GM10847 (cell line): ENCODE measurements around the gene RSPH3.

Experiments used
- POLR2A ChIP-seq: IDR thresholded peaks from 2 replicates; pipeline ENCODE4 v1.6.1; 2011; ENCODE audit not compliant: insufficient read length; ENCODE audit errors: extremely low read depth

The RSPH3 gene

DNA sequence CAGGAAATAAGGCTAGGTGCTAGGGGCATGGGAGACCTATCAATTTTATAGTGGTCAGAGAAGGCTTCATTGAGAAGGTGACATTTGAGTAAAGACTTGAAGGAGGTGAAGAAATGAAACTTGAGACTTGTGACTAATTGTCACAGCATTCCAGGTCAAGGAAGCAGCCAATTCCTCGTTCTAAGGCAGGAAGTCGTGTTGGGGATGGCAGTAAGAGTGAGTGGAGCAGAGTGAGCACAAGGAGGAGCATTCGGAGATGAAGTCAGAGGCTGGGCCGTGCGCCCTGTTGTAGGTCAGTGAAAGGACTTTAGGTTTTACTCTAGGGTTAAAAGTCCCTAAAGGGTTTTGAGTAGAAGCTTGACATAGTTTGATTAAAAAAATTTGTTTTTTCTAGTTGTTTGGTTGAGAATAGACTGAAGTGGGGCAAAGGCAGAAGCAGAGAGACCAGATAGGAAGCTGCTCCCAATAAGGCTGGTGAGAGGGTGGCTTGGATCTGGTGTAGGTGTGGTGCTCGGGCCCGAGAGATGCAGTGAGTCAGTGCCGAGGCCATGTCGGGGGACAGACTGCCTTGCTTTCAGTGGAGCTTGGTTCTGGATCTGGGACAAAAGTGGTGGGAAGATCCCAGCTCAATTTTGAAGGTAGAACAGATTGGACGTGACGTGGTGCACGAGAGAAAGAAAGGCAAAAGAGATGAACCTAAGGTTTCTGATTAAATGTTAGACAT lies 2.6 kb upstream of the RSPH3 start:
- TF ChIP-seq POLR2A: no peak

DNA sequence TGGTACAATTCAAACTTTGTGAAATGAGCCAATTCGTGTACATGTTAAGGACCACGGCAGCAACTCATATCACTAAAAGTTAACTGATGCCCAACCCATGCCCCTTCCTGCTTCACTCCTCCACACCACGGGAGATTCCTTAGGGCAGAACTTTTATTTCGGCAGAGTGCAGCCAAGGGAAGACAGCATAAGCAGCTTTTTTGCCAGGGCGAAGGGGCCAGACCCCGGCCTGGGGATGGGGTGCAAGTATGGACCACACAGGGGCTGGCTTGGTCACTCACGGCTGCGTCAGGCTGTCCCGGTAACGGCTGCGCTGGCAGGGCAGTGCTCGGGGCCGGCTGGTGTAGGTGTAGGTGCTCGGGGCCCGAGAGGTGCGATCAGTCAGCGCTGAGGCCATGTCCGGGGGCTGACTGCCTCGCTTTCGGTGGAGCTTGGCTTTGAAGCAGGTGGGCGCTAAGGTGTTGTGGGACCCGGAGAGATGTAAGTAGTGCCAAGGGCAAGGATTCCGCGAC lies 792 bp downstream of the RSPH3 start:
- TF ChIP-seq POLR2A: no peak

DNA sequence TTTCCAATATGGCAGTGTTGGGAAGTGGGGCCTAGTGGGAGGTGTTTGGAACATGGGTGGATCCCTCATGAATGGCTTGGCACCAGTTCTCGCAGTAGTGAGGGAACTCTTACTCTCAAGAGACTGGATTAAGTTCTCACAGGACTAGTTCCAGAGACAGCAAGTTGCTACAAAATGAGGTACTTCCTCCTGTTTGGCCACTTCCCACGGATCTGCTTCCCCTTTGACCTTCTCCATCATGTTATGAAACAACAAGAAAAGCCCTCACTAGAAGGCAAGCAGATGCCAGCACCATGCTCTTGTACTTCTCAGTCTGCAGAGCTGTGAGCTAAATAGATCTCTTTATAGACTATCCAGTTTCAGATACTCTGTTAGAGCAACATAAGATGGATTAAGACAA lies 3.1 kb downstream of the RSPH3 start:
- TF ChIP-seq POLR2A: no peak

DNA sequence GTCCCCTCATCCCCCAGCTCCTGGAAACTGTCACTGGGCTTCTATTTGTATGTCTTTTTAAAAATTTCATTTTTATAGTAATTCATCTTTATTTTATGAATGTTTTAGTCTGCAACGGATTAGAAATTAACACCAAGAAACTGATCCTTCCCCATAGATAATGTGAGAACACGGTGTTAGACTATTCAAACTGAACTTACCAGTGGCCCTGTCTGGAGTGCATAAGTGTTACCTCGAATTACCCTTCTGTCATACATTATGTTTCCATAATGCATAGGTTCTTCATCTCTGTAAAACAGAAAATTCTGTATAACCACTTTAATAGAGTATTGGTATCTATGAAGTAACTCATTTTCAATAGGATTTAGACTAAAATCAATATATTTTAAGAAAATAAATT lies 6.4 kb downstream of the RSPH3 start:
- TF ChIP-seq POLR2A: no peak

DNA sequence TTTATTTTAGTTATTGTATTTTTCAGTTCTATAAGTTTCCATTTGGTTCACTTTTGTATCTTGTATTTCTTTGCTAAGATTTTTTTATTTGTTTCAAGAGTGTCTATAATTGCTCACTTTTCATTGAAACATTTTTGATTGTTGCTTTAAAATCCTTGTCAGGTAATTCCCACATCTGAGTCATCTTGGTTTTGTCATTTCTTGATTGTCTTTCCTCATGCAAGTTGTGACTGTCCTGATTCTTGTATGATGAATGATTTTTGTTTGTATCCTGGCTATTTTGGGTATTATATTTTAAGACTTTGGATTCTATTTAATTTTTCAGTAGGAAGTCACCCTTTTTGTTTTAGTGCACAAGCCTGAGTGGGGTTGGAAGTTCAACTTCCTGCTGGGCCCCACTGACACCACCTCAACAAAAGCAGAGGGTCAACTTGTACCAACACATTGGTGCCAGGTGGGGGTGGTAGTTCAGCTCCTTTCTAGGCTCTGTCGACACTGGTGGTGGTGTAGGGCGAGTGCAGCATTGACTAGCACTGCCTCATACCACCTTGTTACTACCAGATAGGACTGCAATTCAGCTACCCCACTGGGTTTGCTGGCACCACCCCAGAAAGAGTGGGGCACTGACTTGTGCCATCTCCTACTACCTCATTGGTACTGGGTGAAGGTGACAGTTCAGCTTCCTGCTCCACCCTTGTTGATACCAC lies 8.8 kb downstream of the RSPH3 start:
- no peak for TF ChIP-seq POLR2A

DNA sequence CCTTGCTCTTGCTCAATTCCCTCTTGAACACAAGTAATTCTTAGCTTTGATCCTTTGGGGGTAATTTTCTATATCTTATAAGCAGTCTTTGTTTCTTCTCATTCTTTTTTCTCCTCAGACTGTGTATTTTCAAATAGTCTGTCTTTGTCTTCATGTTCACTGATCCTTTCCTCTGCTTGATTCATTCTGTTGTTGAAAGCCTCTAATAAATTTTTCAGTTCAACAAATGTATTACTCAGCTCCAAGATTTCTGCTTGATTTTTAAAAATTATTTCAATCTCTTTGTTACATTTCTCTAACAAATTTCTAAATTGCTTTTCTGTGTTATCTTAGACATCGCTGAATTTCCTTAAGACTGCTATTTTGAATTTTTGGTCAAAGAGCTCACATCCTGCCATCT lies 11.5 kb downstream of the RSPH3 start:
- TF ChIP-seq POLR2A: no peak

DNA sequence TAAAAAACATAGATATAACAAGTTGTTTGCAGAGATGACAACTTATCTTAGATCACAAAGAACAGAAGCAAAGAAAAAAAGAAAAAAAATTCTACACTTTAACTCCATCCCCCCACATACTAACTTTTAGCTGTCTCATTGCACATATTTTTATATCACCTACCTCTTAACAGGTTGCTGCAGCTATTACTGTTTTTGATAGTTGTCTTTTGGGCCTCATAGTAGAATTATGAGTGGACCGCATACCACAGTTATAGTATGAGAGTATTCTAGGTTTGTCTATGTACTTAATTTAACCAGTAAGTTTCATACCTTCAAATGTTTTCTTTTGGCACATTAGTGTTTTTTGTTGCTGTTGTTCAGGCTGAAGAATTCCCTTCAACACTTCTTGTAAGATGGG lies 12.3 kb downstream of the RSPH3 start:
- TF ChIP-seq POLR2A: no peak

DNA sequence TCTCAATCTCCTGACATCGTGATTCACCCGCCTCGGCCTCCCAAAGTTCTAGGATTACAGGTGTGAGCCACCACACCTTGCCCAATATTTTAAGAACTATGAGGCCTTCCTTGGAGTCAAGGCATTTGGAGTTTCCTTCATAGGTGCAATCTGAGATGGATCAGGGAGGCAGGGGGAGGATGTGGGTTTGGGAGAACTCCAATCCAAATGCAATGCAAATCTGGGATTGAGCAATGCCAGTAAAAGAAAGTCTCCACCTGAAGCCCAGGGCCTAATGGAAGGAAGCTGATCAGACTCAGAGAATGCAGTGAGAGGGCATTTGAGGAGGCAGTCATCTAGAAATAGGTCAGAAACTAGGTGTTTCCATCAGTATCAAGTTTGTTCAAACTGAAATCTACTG lies 21.2 kb downstream of the RSPH3 start:
- no peak for TF ChIP-seq POLR2A

DNA sequence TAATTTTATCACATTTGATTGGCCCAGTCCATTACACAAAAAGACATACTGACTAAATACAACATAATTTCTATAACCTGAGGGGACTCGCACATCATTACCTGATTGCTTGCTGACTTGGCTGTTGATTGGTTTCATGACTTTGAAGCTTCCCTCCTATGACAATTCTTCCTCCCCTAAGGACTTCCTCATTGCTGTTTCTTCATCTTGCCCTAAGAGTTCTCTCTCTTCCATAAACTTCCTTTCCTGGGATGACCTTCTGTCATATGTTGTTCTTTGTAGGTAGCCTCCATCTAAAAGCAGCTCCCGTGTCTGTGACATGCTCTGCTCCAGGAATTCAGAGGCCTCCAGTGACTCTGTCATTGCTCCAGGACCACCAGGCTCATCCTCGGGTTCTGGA lies 22.6 kb downstream of the RSPH3 start:
- TF ChIP-seq POLR2A: no peak

DNA sequence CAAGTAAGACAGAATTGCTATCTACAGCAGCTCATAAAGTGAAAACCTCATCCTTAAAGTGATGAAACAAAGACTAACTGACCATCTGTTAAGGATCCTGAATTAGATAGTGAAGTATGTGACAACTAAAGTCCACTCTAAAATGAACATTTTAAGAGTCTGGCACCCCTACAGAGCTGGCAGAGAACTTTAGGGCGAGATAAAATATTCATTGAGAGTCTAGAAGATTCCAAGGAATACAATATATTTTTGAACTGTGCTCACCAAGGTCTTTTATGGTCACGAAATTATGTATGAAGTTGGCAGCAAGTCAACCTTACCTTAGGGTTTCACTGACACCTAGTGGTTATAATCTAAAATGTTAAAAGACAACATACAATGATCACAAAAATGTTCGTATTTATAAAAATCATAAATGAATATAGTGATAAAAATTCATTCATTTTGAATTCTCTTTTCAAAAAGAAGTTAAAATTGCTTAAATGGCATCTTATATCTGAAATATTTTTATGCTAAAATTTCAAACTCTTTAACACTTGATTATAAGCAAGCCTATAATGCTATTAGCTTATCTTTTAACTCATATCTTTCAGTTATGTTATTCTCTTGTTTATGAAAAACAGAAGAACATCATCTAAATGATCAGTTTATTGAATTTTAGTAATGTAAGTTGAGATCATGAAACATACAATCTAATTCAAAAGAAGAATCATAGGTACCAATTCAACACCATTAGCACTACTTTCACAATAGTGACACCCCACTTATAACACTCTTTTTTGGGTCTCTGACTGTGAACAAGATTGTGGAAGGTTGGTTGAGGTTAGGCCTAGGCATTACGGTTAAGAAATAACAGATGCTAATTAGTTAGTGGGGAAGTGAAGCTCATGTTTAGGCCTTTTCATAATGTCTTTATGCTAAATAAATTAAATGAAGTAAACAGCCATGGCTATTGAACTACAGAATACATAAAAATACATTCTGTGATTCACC lies 27.5 kb downstream of the RSPH3 start:
- TF ChIP-seq POLR2A: no peak

DNA sequence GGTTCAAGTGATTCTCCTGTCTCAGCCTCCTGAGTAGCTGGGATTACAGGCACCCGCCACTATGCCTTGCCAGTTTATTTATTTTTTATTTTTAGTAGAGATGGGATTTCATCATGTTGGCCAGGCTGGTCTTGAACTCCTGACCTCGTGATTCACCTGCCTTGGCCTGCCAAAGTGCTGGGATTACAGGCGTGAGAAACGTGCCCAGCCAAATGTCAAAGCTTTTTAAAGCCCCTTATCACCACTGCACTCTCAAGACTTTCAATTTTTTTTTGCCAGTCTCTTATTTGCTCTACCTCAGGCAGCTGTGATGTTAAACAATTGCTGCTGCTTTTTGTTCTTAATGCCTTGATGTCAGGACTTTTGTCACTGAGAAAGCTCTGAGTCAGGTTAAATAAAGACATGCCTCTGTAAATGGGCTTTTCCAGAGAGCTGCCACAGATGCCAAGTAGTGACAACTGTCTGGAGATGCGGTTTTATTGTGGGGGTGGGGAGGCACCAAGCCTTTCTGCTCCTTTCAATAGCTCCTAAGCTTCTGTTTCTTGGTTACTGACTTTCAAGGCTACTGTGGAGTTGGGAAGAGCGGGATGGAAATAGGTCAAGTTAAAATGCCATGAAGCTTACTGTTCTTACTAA lies 29.2 kb downstream of the RSPH3 start:
- TF ChIP-seq POLR2A: no peak

DNA sequence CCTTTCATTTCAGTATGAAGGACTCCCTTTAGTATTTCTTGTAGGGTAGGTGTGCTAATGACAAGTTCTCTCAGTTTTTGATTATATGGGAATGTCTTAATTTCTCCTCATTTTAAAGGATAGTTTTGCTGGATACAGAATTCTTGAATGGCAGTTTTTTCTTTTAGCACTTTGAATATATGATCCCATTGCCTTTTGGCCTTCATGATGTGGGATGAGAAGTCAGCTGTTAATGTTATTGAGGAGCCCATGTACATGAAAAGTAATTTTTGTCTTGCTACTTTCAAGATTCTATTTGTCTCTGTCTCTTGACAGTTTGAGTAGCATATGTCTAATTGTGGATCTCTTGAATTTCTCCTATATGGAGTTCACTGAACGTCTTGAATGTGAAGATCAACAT lies 30.9 kb downstream of the RSPH3 start:
- no peak for TF ChIP-seq POLR2A

DNA sequence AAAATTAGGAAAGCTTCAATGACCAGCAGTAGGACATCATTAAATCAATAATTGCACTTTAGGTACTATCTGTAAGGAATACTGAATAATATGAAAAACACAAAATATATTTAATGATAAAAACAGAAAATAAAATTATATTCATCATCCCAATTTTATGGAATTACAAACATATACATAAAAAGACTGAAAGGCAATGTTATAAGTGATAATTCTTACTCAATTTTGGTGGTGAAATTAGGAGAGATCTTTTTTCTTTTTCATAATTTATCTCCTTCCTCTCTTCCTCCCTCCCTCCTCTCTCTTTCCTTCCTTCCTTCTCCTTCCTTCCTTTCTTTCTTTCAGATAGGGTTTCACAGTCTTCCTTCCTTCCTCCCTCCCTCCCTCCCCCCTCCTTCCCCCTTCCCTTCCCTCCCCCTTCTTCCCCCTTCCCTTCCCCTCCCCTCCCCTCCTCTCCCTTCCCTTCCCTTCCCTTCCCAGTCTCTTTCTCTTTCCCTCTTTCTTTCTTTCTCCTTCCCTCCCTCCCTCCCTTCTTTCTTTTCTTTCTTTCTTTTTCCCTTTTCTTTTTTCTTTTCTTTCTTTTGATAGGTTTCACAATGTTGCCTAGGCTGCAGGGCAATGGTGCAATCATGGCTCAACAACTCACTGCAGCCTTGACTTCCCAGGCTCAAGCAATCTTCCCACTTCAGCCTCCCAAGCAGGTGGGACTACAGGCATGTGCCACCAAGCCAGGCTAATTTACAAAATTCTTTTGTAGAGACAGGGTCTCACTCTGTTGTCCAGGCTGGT lies 36.8 kb downstream of the RSPH3 start:
- no peak for TF ChIP-seq POLR2A

DNA sequence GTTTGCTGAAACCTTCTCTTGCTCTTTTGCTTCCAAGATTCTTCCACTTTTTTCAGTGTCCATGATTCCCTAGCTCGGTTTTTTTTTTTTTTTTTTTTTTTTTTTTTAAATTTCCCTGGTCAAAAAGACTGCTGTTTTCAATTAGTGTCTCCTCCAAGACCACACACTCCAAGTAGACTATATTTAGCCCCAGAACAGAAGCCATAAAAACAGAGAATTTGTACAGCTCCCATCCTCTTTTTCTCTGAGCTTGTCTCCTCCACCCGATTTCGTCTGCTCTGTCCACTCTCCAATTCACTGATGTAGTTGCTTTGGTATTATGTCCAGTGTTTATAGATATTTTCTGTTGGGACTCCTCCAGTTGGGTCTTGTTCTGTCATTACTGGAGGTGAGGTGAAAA lies 37.6 kb downstream of the RSPH3 start:
- no peak for TF ChIP-seq POLR2A
